HepG2 (cell line): ENCODE measurements around the gene OR51E1.

Source experiments
- CREM ChIP-seq, 2 experiments: sonication (generic) in 1 of 2; formaldehyde crosslinking in 1 of 2; IDR thresholded peaks; 2 replicates each; pipeline versions ENCODE4 v1.4.0 to v1.6.1; 2016 to 2020; ENCODE audit warnings: antibody characterized with exemption in 1 of 2, mild to moderate bottlenecking in 1 of 2, missing genetic modification reagents in 1 of 2
- NFIC ChIP-seq: IDR thresholded peaks from 2 replicates; pipeline ENCODE4 v1.6.1; 2012; ENCODE audit warnings: mild to moderate bottlenecking, low read length, inconsistent platforms
- RAD21 ChIP-seq: fragments of 450-650 bp; formaldehyde crosslinking; IDR thresholded peaks from 2 replicates; pipeline ENCODE4 v1.5.0; 2020; ENCODE audit warnings: mild to moderate bottlenecking
- RBM39 ChIP-seq: fragments of 200-400 bp; formaldehyde crosslinking; IDR thresholded peaks from one replicate; pipeline ENCODE4 v1.6.1; 2018; ENCODE audit warnings: antibody characterized with exemption, mild to moderate bottlenecking, low read depth, low read length; ENCODE audit not compliant: poor library complexity, severe bottlenecking
- SRSF1 ChIP-seq: fragments of 200-400 bp; formaldehyde crosslinking; optimal IDR thresholded peaks from 2 replicates; pipeline ENCODE3; 2017; ENCODE audit warnings: mild to moderate bottlenecking, low read depth, low read length, moderate library complexity
- U2AF2 ChIP-seq: fragments of 200-400 bp; formaldehyde crosslinking; IDR thresholded peaks from 2 replicates; pipeline ENCODE4 v1.6.1; 2017; ENCODE audit warnings: low read depth, mild to moderate bottlenecking, low read length
- ZNF556 ChIP-seq: sonication (generic); formaldehyde crosslinking; IDR thresholded peaks from 2 replicates; pipeline ENCODE4 v1.4.0; 2020; ENCODE audit warnings: mild to moderate bottlenecking, missing genetic modification reagents, borderline replicate concordance
- ZNF784 ChIP-seq: sonication (generic); formaldehyde crosslinking; IDR thresholded peaks from 2 replicates; pipeline ENCODE4 v1.5.1; 2020; ENCODE audit warnings: missing genetic modification reagents, mild to moderate bottlenecking, borderline replicate concordance
- TF ChIP-seq, protein P1 (sequence below): sonication (generic); formaldehyde crosslinking; IDR thresholded peaks from 2 replicates; pipeline ENCODE4 v1.5.0; 2020; ENCODE audit warnings: mild to moderate bottlenecking, missing genetic modification reagents, moderate library complexity
- TF ChIP-seq, protein P2 (sequence below): sonication (generic); formaldehyde crosslinking; IDR thresholded peaks from 2 replicates; pipeline ENCODE4 v1.4.0; 2020; ENCODE audit warnings: missing genetic modification reagents

DNA sequence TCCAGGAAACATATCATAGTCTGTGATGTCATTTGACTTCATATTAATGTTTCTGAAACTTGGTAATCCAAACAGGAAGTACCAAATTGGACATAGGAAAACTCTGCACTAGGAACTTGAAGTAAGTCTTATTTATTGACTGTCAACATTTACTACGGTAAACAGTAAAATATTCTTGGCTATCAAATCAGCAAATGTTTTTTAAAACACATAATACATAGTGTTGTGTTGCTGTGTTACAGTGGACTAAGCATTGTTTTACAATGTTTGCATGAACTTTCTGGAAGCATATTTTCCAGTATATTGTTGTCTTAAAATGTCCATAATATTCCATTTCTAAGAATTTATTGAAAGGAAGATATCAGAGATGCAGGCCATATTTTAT, 56.6 kb downstream of the OR51E1 start:
- TF ChIP-seq NFIC (no peak), ZNF784 (no peak), RAD21 (CRISPR knock-in tag) (no peak), RBM39 (no peak), U2AF2 (no peak), ZNF556 (CRISPR knock-in tag) (no peak), SRSF1 (no peak), CREM (IDR thresholded peaks at IDR 0.05) (no peak), CREM (CRISPR knock-in tag; IDR thresholded peaks at IDR 0.05) (no peak)
- TF ChIP-seq, protein P1, sequence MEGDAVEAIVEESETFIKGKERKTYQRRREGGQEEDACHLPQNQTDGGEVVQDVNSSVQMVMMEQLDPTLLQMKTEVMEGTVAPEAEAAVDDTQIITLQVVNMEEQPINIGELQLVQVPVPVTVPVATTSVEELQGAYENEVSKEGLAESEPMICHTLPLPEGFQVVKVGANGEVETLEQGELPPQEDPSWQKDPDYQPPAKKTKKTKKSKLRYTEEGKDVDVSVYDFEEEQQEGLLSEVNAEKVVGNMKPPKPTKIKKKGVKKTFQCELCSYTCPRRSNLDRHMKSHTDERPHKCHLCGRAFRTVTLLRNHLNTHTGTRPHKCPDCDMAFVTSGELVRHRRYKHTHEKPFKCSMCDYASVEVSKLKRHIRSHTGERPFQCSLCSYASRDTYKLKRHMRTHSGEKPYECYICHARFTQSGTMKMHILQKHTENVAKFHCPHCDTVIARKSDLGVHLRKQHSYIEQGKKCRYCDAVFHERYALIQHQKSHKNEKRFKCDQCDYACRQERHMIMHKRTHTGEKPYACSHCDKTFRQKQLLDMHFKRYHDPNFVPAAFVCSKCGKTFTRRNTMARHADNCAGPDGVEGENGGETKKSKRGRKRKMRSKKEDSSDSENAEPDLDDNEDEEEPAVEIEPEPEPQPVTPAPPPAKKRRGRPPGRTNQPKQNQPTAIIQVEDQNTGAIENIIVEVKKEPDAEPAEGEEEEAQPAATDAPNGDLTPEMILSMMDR: no peak
- TF ChIP-seq, protein P2, sequence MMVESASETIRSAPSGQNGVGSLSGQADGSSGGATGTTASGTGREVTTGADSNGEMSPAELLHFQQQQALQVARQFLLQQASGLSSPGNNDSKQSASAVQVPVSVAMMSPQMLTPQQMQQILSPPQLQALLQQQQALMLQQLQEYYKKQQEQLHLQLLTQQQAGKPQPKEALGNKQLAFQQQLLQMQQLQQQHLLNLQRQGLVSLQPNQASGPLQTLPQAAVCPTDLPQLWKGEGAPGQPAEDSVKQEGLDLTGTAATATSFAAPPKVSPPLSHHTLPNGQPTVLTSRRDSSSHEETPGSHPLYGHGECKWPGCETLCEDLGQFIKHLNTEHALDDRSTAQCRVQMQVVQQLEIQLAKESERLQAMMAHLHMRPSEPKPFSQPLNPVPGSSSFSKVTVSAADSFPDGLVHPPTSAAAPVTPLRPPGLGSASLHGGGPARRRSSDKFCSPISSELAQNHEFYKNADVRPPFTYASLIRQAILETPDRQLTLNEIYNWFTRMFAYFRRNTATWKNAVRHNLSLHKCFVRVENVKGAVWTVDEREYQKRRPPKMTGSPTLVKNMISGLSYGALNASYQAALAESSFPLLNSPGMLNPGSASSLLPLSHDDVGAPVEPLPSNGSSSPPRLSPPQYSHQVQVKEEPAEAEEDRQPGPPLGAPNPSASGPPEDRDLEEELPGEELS: no peak
